ENCODE data around the gene GALNT18.
"Not testable (repeated sequence)": the region's sequence is repeated elsewhere in the genome, so short reads cannot be mapped to it uniquely, and the experiment has no call there.

GALNT18 gene

GRCh38 chr11:11370255-11370961 lies 251.4 kb downstream of the GALNT18 start:
- H3K27me3 Mint-ChIP-seq, result peaks cover 13% of the 10 kb centered on the region
- H3K36me3 Mint-ChIP-seq (ENCODE audit: low read depth), result no peaks in the 10 kb centered on the region
- no peak for DNase-seq
- H3K27ac Mint-ChIP-seq, result no peak overlapping the region
- no peaks in the 10 kb centered on the region for H3K4me1 Mint-ChIP-seq (ENCODE audit: low read depth)
- no peaks in the 10 kb centered on the region for H3K9me3 Mint-ChIP-seq
- no peak overlapping the region for H3K4me3 Mint-ChIP-seq

DNA sequence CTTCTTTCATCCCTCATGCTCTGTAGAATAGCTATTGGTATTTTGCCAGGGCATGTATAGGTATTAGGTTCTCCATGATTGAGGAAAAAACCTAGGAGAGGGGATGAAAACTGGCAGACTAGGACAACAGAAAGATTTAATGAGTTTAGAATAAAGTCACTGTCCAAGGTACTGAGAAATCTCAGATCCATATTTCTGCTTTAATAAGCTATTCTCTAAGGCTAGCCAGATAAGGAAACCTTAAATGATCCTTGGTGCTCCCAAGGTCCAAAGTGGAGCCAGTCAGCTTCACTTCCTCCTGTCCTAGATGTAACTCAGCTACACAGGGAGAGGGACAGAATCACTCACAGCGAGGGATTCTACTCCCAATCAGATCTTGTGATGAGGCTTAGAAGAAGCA lies 255.0 kb downstream of the GALNT18 start:
- no peak for DNase-seq
- H3K4me1 Mint-ChIP-seq (ENCODE audit: low read depth), result no peaks in the 10 kb centered on the region
- H3K27me3 Mint-ChIP-seq, result peaks cover 13% of the 10 kb centered on the region
- H3K36me3 Mint-ChIP-seq (ENCODE audit: low read depth), result no peaks in the 10 kb centered on the region
- no peak overlapping the region for H3K4me3 Mint-ChIP-seq
- no peaks in the 10 kb centered on the region for H3K9me3 Mint-ChIP-seq
- H3K27ac Mint-ChIP-seq, result no peak overlapping the region

DNA sequence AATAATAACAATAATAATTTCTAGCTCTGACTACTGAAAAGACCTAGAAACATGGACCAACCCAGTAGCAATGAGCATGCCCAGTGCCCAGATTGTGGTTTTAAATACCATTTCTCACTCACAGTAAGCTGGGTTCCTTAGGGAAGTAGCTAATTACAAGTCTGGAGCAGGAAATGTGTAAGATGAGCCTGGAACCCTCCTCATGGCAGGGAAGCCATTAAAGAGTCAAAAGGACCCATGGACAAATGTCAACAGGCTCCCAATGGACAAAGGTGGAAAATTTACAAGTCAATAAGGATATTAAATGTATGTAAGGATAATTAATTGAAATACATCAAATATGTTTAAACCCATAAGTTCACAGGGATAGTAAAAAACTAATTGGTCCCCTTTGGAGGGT lies 258.1 kb downstream of the GALNT18 start:
- no peaks in the 10 kb centered on the region for H3K9me3 Mint-ChIP-seq
- no peak overlapping the region for H3K27ac Mint-ChIP-seq
- no peaks in the 10 kb centered on the region for H3K4me1 Mint-ChIP-seq (ENCODE audit: low read depth)
- DNase-seq, result no peak
- H3K4me3 Mint-ChIP-seq, result no peak overlapping the region
- no peaks in the 10 kb centered on the region for H3K36me3 Mint-ChIP-seq (ENCODE audit: low read depth)
- peaks cover 19% of the 10 kb centered on the region for H3K27me3 Mint-ChIP-seq

- no peak for DNase-seq
- H3K4me1 Mint-ChIP-seq (ENCODE audit: low read depth), result no peaks in the 10 kb centered on the region
- H3K27me3 Mint-ChIP-seq, result peaks cover 21% of the 10 kb centered on the region
- H3K27ac Mint-ChIP-seq, result no peak overlapping the region
- H3K36me3 Mint-ChIP-seq (ENCODE audit: low read depth), result no peaks in the 10 kb centered on the region
- H3K9me3 Mint-ChIP-seq, result no peaks in the 10 kb centered on the region
- no peak overlapping the region for H3K4me3 Mint-ChIP-seq
Measured at GRCh38 chr11:11359611-11360010, 262.2 kb downstream of the GALNT18 start.

DNA sequence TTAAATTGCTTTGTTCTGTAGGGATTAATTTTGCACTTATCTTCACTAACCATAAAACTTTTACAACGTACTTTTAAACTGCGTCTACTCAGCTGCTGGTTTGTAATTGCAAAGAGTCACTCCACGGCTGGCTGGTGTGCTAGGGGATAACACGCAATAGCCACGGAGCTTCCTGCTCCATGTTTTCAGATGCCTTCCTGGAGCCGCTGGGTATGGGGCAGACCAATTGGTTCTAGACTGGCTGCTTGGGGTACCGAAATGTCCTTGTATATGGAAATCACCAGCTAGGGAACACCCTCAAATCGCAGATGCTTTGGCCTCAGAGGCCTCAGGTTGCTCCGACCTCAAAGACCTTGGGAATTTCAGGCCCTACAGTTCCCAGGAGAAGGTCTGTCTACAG lies 265.0 kb downstream of the GALNT18 start:
- H3K4me3 Mint-ChIP-seq, result no peak overlapping the region
- no peak overlapping the region for H3K27ac Mint-ChIP-seq
- no peaks in the 10 kb centered on the region for H3K36me3 Mint-ChIP-seq (ENCODE audit: low read depth)
- no peaks in the 10 kb centered on the region for H3K4me1 Mint-ChIP-seq (ENCODE audit: low read depth)
- no peaks in the 10 kb centered on the region for H3K9me3 Mint-ChIP-seq
- H3K27me3 Mint-ChIP-seq, result peaks cover 21% of the 10 kb centered on the region
- no peak for DNase-seq

DNA sequence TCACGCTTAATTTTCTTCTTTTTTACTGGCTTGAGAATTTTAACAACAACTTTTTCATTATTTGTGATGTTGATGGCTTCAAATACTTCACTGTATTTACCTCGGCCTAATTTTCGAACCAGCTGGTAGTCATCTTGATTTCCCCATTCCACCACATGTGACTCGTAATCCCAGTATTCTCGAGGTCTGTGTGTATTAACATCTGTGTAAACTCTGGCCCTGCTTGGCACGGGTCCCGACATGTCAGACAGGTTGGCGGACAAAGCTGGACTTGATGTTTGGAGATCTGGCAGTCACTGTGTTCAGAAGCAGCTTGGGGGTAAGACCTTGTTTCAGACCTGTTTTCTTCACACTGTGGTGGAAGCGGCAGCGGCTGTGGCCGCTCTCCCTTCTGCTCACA lies 268.9 kb downstream of the GALNT18 start, which contains the start of gene CSNK2A3:
CSNK2A3 (minus strand) TSS at position 373 of the 400 bp plus-strand sequence; CDS start at position 242, 131 bp downstream.
- not testable (repeated sequence) for DNase-seq

GRCh38 chr11:11351851-11352250 lies 270.0 kb downstream of the GALNT18 start:
- DNase-seq; H3K27me3 Mint-ChIP-seq; H3K36me3 Mint-ChIP-seq (ENCODE audit: low read depth); H3K9me3 Mint-ChIP-seq; H3K27ac Mint-ChIP-seq; H3K4me1 Mint-ChIP-seq (ENCODE audit: low read depth); H3K4me3 Mint-ChIP-seq: not testable (repeated sequence)

More for the DNA sequence above, 268.9 kb downstream of the GALNT18 start, which contains the start of gene CSNK2A3:
- H3K27ac Mint-ChIP-seq; H3K9me3 Mint-ChIP-seq; H3K4me1 Mint-ChIP-seq (ENCODE audit: low read depth); H3K27me3 Mint-ChIP-seq; H3K36me3 Mint-ChIP-seq (ENCODE audit: low read depth); H3K4me3 Mint-ChIP-seq: not testable (repeated sequence)

DNA sequence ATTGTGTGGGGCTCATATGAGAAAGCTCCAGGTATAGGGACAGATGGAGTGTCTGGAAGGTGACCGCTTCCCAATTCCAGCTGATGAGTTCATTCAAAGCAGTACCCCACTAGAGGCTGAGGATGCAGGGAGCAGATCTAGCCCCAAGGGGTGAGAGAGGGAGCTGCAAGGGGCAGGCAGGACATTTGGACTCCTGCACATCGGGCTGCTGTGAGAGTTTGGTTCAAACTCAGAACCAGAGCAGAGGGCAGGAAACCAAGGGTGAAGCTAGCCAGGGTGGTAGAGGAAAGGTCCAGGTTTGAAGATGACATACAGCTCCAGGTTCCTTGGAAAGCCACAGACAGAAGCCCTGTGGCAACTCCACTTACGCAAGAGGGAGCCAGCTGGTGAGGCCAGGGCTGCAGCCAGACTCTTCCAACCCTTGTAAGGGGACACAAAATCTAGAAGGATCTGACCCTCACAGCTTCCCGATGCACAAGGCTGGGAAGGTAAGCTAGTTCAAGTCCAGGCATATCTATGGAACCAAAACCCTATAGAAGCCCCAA lies 270.7 kb downstream of the GALNT18 start:
- Mint-ChIP-seq H3K4me1 (ENCODE audit: low read depth) (no peaks in the 10 kb centered on the region), H3K27ac (no peak overlapping the region), H3K36me3 (ENCODE audit: low read depth) (no peaks in the 10 kb centered on the region), H3K4me3 (no peak overlapping the region), H3K9me3 (no peaks in the 10 kb centered on the region), H3K27me3 (peaks cover 4% of the 10 kb centered on the region)
- no peak for DNase-seq

DNA sequence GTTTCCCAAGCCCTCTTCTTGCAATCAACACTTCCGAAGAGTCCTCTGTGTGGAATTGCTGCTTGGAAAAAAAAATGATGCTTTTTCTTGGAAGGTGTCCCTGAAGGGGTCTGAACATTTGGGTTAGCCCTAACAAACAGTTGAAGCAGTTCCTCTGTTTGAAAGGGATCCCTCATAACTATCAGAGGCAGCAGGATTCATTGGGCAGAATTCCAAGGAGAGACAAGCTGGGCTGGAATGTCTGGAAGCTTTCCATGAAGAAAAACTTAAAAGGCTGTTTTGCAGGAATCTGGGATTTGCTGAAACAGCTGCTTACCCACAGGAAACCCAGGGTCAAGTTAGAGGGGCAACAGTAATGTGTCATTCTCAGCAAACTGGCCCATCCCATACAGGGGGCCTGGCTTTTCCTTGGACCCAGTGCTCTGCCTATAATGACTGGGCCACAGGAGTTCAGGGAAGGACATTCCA lies 271.9 kb downstream of the GALNT18 start:
- Mint-ChIP-seq H3K36me3 (ENCODE audit: low read depth) (no peaks in the 10 kb centered on the region), H3K27ac (no peak overlapping the region), H3K9me3 (no peaks in the 10 kb centered on the region), H3K4me1 (ENCODE audit: low read depth) (no peaks in the 10 kb centered on the region), H3K27me3 (peaks cover 4% of the 10 kb centered on the region), H3K4me3 (no peak overlapping the region)
- no peak for DNase-seq

DNA sequence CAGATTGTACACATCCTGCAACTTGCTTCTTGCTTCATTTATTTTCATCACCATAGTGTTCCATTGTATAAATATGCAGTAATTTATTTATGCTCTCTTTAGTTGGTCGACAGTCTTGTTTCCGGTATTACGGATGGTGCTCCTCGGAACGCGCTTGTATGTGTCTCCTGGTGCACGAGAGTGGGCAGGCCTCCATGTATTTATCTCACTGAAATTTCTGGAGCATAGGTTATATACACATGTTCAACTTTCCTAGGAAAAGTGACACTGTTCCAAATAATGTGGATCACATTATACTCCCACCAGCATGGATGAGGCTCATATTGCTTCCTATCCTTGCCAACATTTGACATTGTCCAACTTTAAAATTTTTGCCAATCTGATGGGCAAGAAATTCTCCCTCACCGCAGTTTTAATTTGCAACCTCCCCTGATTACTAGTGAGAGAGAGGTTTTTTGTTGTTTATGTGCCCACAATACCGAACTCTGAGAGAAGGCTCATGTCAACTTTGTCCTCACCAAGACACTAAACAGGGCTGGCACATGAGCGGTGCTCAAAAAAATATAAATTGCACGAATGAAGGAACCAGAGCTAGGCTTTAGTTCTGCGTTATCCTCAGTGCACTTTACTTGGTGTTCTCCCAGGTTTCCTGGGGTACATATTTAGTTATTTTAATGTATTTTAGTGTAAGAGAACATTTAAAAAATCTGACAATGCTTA lies 272.5 kb downstream of the GALNT18 start:
- Mint-ChIP-seq H3K27ac (no peak overlapping the region), H3K4me1 (ENCODE audit: low read depth) (no peaks in the 10 kb centered on the region)
- DNase-seq, result no peak

DNA sequence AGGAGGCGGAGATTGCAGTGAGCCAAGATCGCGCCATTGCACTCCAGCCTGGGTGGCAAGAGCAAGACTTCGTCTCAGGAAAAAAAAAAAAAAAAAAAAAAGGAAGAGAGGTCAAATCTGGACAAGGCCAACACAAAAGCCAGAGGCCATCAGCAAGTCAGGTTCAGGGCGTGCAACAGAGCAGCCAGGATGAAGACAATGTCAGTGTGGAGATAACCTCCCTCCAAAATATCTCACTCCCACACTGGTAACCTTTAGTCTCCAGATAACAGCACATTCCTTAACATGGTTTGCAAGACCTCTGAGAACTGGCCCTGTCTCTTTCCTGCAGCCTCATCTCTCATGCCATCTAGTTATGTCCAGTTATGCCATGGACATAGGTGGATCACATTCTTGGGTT lies 273.5 kb downstream of the GALNT18 start:
- Mint-ChIP-seq H3K27me3 (peaks cover 4% of the 10 kb centered on the region), H3K4me3 (no peak overlapping the region), H3K4me1 (ENCODE audit: low read depth) (no peaks in the 10 kb centered on the region), H3K9me3 (no peaks in the 10 kb centered on the region), H3K36me3 (ENCODE audit: low read depth) (no peaks in the 10 kb centered on the region), H3K27ac (no peak overlapping the region)
- DNase-seq, result no peak

More for the DNA sequence above, 272.5 kb downstream of the GALNT18 start:
- Mint-ChIP-seq H3K4me3 (no peak overlapping the region), H3K9me3 (no peaks in the 10 kb centered on the region), H3K27me3 (peaks cover 4% of the 10 kb centered on the region), H3K36me3 (ENCODE audit: low read depth) (no peaks in the 10 kb centered on the region)

DNA sequence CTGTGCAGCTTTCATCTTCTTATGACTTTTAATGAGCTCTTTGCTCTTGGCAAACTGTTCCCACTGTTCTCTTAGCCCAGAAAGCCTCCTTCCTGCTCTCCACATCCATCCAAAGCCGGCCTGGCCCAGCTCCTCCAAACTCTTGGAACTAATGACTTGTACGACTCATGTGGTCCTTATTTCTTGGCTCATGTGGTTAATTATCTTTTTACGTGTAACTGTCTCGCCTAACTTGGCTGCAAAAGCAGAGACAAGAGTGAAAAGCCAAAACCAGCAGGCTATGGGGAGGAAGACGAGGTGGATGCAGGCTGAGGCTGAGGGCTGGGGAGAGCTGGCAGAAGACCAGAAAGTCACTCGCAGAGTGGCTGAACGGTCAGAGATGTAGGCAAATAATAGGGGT lies 274.2 kb downstream of the GALNT18 start:
- H3K27me3 Mint-ChIP-seq, result peaks cover 4% of the 10 kb centered on the region
- no peaks in the 10 kb centered on the region for H3K9me3 Mint-ChIP-seq
- DNase-seq, result no peak
- H3K36me3 Mint-ChIP-seq (ENCODE audit: low read depth), result no peaks in the 10 kb centered on the region
- H3K27ac Mint-ChIP-seq, result no peak overlapping the region
- no peaks in the 10 kb centered on the region for H3K4me1 Mint-ChIP-seq (ENCODE audit: low read depth)
- no peak overlapping the region for H3K4me3 Mint-ChIP-seq

DNA sequence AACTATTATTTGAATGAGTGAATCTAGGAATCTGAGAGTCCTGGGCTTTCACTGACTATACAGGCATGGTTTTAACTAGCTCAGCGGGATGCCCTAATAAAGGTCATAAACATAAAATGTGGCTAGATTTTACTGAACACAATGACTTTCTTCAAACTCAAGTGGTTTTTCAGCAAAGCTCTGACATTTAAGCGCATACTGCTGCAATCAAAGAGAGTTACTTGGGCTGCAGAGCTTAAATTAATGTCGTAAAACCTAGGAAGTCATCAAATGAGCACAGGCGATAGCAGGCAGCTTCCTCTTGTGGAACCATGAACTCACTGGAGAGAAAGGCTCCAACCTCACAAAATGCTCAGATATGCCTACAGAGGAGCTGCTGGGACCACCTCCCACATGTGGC lies 275.5 kb downstream of the GALNT18 start:
- Mint-ChIP-seq H3K4me1 (ENCODE audit: low read depth) (no peaks in the 10 kb centered on the region), H3K27ac (no peak overlapping the region), H3K27me3 (peaks cover 4% of the 10 kb centered on the region), H3K36me3 (ENCODE audit: low read depth) (no peaks in the 10 kb centered on the region), H3K4me3 (no peak overlapping the region), H3K9me3 (no peaks in the 10 kb centered on the region)
- no peak for DNase-seq

DNA sequence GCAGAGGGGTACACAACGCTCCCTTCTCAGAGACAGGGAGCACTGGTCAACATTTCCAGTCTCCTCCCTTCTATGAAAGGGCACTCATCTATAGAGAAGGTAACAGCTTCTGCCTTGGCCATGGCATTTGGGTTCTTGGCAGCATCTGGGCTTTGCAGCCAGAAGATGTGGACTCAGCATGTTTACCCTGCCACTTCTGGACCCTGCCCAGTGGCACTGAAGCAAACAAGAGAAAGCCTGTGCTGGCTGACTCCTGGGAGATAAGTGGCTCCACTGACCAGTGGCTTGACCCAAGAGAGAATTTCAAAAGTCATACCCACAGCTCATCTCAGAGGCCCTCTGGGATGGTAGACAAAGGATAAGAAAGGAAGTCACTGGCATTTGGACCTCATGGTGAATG lies 276.7 kb downstream of the GALNT18 start:
- H3K4me3 Mint-ChIP-seq, result no peak overlapping the region
- H3K9me3 Mint-ChIP-seq, result no peaks in the 10 kb centered on the region
- no peak for DNase-seq
- peaks cover 4% of the 10 kb centered on the region for H3K27me3 Mint-ChIP-seq
- no peaks in the 10 kb centered on the region for H3K4me1 Mint-ChIP-seq (ENCODE audit: low read depth)
- H3K36me3 Mint-ChIP-seq (ENCODE audit: low read depth), result no peaks in the 10 kb centered on the region
- no peak overlapping the region for H3K27ac Mint-ChIP-seq

DNA sequence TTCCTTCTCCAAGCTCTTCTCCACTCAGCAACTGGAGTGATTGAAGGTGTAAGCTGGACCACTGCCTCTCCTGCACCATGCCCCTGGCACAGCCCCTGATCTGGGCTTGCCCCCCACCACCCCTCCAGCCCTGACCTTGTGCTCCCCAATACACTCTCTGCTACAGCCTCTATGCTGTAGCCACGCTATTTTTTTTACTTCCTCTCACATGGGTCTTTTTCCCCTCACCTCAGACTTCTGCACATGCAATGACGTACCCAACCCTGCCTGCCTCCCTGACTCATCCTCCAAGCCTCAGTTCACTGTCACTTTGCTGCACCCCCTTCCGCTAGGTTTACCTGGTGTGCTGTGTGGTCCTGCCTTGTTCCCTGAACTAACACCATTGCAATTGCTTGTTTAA lies 277.8 kb downstream of the GALNT18 start:
- Mint-ChIP-seq H3K36me3 (ENCODE audit: low read depth) (no peaks in the 10 kb centered on the region), H3K9me3 (no peaks in the 10 kb centered on the region), H3K4me1 (ENCODE audit: low read depth) (no peaks in the 10 kb centered on the region), H3K4me3 (no peak overlapping the region), H3K27ac (no peak overlapping the region), H3K27me3 (peaks cover 4% of the 10 kb centered on the region)
- no peak for DNase-seq
